Embryonic facial prominence (tissue), 1 donor: ENCODE results near the gene PCDHGA5.
"Not testable (repeated sequence)": the region's sequence is repeated elsewhere in the genome, so short reads cannot be mapped to it uniquely, and the experiment has no call there.

Source experiments
- DNase-seq: peaks from one replicate; pipeline ENCODE4 v3.0.0-alpha.2; 2016; ENCODE audit errors: extremely low spot score

Gene PCDHGA5

DNA sequence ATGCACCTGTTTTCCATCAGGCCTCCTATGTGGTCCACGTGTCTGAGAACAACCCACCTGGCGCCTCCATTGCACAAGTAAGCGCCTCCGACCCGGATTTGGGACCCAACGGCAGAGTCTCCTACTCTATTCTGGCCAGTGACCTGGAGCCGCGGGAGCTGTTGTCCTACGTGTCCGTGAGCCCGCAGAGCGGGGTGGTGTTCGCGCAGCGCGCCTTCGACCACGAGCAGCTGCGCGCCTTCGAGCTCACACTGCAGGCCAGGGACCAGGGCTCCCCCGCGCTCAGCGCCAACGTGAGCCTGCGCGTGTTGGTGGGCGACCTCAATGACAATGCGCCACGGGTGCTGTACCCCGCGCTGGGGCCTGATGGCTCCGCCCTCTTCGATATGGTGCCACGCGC lies 12.4 kb upstream of the PCDHGA5 start:
- DNase-seq = no peak

- no peak for DNase-seq
Measured at GRCh38 chr5:141354900-141355469, 9.0 kb upstream of the PCDHGA5 start, which contains the start of gene PCDHGA4. Gene PCDHGA4, plus strand, starts transcription at chr5:141355021. Its CDS starts 87 bp downstream, at chr5:141355108.

DNA sequence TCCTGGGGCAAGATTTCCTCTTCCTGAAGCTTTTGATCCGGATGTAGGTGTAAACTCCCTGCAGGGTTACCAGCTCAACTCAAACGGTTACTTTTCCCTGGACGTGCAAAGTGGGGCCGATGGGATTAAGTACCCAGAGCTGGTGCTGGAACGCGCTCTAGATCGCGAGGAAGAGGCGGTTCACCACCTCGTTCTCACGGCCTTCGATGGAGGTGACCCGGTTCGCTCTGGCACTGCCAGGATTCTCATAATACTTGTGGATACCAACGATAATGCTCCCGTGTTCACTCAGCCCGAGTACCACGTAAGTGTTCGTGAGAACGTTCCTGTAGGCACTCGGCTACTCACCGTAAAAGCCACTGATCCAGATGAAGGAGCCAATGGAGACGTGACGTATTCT lies 8.3 kb upstream of the PCDHGA5 start:
- DNase-seq = no peak

GRCh38 chr5:141356133-141356532 lies 7.8 kb upstream of the PCDHGA5 start:
- no peak for DNase-seq

DNA sequence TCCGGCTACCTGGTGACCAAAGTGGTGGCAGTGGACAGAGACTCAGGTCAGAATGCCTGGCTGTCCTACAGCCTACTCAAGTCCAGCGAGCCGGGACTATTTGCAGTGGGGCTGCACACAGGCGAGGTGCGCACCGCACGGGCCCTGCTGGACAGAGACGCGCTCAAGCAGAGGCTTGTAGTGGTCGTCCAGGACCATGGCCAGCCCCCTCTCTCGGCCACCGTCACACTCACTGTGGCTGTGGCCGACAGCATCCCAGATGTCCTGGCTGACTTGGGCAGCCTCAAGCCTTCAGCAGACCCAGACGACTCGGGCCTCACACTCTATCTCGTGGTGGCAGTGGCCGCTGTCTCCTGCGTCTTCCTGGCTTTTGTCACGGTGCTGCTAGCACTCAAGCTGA lies 7.0 kb upstream of the PCDHGA5 start:
- DNase-seq = no peak

GRCh38 chr5:141359790-141360426 lies 4.1 kb upstream of the PCDHGA5 start, which contains the start of gene PCDHGB2:
Gene PCDHGB2, plus strand, starts transcription at chr5:141359994. Its CDS starts 142 bp downstream, at chr5:141360136.
- no peak for DNase-seq

- DNase-seq = no peak
Measured at GRCh38 chr5:141360685-141361084, 3.3 kb upstream of the PCDHGA5 start.

- no peak for DNase-seq
Measured at GRCh38 chr5:141362719-141363118, 1.2 kb upstream of the PCDHGA5 start.

DNA sequence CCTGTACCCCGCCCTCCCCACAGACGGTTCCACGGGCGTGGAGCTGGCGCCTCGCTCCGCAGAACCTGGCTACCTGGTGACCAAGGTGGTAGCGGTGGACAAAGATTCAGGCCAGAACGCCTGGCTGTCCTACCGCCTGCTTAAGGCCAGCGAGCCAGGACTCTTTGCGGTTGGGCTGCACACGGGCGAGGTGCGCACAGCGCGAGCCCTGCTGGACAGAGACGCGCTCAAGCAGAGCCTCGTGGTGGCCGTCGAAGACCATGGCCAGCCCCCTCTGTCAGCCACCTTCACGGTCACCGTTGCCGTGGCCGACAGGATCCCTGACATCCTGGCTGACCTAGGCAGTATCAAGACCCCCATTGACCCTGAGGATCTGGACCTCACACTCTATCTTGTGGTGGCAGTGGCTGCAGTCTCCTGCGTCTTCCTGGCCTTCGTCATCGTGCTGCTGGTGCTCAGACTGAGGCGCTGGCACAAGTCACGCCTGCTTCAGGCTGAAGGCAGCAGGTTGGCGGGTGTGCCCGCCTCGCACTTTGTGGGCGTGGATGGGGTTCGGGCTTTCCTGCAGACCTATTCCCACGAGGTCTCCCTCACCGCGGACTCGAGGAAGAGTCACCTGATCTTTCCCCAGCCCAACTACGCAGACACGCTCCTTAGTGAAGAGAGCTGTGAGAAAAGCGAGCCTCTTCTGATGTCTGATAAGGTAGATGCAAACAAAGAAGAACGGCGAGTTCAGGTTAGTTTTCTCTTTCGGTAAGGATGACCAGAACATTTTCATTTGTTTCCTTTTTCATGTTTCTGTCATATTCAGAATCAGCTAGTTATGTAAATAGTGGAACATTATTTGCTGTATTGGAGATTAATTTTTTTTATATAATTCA lies 2.3 kb downstream of the PCDHGA5 start:
- no peak for DNase-seq

DNA sequence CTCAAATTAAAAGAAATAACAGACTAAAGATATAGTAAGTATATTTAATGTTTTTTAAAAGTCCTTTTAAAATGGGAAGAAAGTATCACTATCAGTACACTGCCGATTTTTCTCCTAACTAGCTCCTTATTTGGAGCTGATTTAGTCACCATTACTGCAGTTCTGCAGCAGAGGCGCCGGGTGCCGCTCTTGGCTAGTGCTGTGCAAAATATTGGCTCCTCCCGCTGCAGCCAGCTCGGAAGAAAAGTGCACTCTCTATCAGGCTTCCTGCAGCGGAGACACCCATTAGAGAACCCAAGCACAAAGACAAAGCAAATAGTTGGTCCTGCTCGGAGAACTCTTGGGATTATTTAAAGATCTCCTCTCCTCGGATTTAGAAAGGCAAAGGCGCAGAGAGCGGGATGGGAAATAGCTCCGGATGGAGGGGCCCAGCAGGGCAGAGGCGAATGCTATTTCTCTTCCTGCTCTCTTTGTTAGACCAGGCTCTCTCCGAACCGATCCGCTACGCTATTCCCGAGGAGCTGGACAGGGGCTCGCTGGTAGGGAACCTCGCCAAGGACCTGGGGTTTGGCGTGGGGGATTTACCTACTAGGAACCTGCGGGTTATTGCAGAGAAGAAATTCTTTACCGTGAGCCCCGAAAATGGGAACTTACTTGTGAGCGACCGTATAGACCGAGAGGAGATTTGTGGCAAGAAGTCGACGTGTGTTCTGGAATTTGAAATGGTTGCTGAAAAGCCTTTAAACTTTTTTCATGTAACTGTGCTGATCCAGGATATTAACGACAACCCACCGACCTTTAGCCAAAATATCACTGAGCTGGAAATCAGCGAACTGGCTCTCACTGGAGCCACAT lies 6.3 kb downstream of the PCDHGA5 start, which contains the start of gene PCDHGB3:
PCDHGB3 (plus strand) TSS at position 249 of the 855 bp plus-strand sequence; CDS start at position 402, 153 bp downstream.
- DNase-seq = no peak

DNA sequence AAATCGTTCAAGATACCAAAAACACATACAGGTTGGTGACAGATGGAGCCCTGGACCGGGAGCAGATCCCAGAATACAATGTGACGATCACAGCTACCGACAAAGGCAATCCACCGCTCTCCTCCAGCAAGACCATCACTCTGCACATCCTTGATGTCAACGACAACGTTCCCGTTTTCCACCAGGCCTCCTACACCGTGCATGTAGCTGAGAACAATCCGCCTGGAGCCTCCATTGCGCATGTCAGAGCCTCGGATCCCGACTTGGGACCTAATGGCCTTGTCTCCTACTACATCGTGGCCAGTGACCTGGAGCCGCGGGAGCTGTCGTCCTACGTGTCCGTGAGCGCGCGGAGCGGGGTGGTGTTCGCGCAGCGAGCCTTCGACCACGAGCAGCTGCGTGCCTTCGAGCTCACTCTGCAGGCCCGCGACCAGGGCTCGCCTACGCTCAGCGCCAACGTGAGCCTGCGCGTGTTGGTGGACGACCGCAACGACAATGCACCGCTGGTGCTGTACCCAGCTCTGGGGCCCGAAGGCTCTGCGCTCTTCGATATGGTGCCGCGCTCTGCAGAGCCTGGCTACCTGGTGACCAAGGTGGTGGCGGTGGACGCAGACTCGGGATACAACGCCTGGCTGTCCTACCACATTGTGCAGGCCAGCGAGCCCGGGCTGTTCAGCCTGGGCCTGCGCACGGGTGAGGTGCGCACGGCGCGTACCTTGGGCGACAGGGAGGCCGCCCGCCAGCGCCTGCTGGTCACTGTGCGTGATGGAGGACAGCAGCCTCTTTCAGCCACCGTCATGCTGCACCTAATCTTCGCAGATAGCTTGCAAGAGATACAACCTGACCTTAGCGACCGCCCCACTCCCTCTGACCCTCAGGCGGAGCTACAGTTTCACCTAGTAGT lies 7.9 kb downstream of the PCDHGA5 start:
- DNase-seq = no peak

- no peak for DNase-seq
Measured at GRCh38 chr5:141373673-141374317, 9.8 kb downstream of the PCDHGA5 start, which contains the start of gene PCDHGA6. Gene PCDHGA6, plus strand, starts transcription at chr5:141373891. Its CDS starts 193 bp downstream, at chr5:141374084.

DNA sequence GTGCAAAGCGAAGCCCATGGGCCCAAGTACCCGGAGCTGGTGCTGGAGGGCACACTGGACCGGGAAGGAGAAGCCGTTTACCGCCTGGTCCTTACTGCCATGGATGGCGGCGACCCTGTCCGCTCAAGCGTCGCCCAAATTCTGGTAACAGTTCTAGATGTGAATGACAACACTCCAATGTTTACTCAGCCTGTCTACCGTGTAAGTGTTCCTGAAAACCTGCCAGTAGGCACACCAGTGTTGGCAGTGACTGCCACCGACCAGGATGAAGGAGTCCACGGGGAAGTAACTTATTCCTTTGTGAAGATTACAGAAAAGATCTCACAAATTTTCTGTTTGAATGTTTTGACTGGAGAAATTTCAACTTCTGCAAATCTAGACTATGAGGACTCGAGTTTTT lies 10.7 kb downstream of the PCDHGA5 start:
- DNase-seq = no peak

DNA sequence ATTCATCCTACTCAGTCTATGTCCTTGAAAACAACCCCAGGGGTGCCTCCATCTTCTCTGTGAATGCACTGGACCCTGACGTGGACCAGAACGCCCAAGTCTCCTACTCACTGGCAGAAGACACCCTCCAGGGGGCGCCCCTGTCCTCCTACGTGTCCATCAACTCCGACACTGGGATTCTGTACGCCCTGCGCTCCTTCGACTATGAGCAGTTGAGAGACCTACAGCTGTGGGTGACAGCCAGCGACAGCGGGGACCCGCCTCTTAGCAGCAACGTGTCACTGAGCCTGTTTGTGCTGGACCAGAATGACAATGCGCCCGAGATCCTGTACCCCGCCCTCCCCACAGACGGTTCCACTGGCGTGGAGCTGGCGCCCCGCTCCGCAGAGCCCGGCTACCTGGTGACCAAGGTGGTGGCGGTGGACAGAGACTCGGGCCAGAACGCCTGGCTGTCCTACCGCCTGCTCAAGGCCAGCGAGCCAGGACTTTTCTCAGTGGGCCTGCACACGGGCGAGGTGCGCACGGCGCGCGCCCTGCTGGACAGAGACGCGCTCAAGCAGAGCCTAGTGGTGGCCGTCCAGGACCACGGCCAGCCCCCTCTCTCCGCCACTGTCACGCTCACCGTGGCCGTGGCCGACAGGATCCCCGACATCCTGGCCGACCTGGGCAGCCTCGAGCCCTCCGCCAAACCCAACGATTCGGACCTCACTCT lies 11.6 kb downstream of the PCDHGA5 start:
- not testable (repeated sequence) for DNase-seq

DNA sequence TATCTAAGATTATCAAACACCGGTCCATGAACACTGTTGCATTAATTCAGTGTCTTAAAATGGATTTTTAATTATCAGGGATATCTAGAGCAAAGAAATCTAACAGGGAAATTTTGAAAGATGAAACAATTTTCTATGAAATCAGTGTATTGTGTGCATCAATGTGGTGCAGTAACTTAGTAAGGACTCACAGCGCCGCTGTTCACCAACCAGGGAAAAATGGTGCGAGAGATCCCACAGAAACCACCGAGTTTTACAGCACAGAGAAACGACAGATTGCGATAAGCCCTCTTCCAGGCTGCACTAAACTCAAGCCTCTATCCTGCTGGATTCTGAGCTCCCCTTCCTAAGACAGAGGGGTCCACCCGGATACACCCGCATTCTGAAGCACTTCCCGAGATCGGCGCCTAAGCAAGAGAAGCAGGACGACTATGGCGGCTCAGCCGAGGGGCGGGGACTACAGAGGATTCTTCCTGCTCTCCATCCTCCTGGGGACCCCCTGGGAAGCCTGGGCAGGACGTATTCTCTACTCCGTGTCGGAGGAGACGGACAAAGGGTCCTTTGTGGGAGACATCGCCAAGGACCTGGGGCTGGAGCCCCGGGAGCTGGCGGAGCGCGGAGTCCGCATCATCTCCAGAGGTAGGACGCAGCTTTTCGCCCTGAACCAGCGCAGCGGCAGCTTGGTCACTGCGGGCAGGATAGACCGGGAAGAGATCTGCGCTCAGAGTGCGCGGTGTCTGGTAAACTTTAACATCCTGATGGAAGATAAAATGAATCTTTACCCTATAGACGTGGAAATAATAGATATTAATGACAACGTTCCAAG lies 18.7 kb downstream of the PCDHGA5 start, which contains the start of gene PCDHGA7:
PCDHGA7 (plus strand) TSS at position 274 of the 826 bp plus-strand sequence; CDS start at position 432, 158 bp downstream.
- DNase-seq = no peak

DNA sequence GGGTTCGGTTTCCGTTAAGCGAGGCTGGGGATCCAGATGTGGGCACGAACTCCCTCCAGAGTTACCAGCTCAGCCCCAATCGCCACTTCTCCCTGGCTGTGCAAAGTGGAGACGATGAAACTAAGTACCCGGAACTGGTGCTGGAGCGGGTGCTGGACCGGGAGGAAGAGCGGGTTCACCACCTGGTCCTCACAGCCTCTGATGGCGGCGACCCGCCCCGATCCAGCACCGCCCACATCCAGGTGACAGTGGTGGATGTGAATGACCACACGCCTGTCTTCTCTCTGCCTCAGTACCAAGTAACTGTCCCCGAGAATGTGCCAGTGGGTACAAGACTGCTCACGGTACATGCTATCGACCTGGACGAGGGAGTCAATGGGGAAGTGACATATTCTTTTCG lies 19.4 kb downstream of the PCDHGA5 start:
- DNase-seq = no peak

GRCh38 chr5:141384471-141385267 lies 20.7 kb downstream of the PCDHGA5 start:
- no peak for DNase-seq
